ENCODE results near the gene BACE1.

The BACE1 gene

GRCh38 chr11:117305145-117305544, 10.9 kb downstream of the BACE1 start:
- no peak for DNase-seq

DNA sequence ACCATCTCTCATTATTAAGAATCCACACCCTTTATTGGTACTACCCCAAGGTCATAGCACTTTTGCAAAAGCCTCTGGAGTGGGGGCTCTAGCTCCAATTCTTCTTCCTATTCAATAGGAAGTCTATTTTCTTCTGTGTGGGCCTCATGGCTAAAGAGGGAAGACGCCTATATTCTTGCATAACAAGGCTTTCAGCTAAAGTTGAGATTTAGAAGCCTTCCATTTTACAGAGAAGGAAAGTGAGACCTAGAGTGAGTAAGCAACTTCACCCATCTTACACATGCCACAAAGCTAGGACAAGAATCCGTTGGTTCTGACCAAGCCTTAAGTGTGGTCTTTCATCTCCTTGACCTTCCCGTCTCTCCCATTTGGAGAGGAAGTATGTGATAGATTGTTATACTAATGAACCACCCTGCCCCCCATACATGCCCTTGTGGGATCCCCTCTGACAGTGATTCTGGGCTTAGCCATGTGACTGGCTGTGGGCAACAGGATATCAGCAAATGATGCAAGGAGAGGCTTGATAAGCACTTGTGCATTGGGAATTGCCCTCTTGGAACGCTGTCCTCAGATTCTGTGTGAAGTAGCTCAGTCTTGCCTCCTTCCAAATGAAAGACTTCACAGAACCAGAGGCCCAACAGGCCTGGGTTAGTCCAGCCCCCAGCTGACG, 12.3 kb downstream of the BACE1 start:
- DNase-seq = no peak

DNA sequence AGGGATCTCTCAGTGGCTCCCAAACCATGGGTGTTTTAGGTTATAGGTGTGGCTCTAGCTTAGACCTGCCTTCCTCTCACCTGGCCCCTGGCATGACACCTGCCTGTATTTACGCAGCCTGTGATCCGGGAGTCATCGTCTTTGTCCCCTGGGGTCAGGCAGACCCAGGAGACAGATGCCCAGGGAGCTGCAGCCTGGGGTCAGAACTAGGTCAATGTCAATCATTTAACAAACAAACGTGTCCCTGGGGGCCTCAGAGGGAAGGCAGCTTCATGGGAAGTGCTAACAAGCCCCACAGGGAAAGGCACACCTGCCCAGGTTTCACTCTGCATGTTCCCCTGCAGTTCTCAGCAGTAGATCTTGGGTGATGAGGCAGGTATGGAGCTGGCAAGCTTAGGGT, 13.0 kb downstream of the BACE1 start:
- no peak for DNase-seq

DNA sequence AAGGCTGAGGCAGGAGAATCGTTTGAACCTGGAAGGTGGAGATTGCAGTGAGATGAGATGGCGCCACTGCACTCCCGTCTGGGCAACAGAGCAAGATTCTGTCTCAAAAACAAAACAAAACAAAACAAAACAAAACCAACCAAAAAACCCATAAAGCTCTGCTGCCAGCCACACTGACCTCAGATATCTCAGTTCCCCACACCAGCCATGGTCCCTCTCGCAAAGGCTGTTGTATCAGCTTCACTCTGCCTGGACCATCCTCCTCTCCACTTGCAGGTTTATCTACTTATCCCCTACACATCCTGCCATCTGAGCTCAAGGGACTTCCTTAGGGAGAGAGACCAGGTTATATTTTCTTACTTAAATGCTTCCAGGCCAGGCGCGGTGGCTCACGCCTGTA, 13.8 kb downstream of the BACE1 start:
- no peak for DNase-seq

- DNase-seq = no peak
Observed at GRCh38 chr11:117300773-117301172, 15.3 kb downstream of the BACE1 start.

DNA sequence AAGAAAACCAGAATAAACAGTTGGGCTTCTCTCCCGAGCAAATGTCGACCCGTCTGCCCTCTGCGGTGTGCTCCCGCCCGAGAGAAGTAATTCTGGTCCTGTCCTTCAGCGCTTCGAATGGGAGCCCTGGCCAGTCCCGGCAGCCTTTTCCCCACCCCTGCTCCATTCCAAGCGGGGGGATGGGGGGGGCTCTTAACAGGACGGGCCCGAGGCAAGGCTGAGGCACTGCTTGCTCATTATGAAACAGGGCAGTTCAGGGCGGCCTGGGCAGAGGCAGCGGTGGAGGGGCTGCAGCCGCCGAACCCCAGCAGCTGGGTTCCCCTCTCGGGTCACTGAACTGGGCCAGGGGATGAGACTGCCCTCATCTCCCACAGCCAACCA, 15.8 kb downstream of the BACE1 start:
- DNase-seq = no peak

- DNase-seq = no peak
Observed at GRCh38 chr11:117299351-117300282, 16.4 kb downstream of the BACE1 start.

- no peak for DNase-seq
Observed at GRCh38 chr11:117298195-117298594, 17.9 kb downstream of the BACE1 start.

- DNase-seq = no peak
Observed at GRCh38 chr11:117296881-117297280, 19.2 kb downstream of the BACE1 start.

- DNase-seq = no peak
Observed at GRCh38 chr11:117295438-117296137, 20.5 kb downstream of the BACE1 start.

DNA sequence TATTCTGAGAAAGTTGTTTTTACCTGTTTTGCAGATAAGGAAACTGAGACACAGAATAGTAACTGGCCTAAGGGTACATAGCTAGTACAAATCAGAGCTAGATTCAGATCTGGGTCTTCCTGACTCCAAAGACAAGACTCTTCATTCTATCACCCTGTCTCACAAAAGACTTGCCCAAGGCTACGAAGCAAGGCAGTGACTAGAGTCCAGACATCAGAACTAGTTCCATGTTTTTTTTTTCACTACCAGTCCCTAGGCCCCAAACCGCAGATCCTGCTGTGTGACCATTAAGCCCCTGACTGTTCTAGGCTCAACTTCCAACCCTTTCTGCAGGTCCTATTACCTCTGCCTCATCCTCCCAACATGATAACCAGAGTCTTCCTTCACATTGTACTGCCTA, 23.4 kb downstream of the BACE1 start:
- DNase-seq = no peak

DNA sequence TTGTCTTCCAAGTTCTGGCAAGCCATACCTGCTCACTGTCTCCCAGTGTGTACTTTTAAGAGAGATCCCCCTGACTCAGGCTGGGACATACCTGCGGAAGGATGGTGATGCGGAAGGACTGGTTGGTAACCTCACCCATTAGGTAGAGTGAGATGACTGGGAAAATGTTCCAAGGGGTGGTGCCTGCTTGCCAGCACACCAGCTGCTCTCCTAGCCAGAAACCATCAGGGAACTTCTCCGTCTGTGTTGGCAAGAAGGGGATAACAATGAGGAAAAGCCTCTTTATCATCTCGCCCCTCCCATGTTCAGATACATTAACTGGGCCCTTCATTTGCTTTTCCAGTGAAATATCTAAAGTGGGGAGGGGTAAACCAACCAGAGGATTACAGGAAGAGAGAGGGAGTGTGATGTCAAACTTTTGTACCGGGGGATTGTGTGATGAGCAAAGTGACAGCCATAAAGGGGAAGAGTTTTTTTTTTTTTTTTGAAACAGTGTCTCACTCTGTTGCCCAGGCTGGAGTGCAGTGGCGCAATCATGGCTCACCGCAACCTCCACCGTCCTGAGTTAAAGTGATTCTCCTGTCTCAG, 25.2 kb downstream of the BACE1 start, which contains the start of gene BACE1-AS:
TSS of gene BACE1-AS (plus strand) at position 538 of the 588 bp plus-strand sequence.
- DNase-seq = no peak

DNA sequence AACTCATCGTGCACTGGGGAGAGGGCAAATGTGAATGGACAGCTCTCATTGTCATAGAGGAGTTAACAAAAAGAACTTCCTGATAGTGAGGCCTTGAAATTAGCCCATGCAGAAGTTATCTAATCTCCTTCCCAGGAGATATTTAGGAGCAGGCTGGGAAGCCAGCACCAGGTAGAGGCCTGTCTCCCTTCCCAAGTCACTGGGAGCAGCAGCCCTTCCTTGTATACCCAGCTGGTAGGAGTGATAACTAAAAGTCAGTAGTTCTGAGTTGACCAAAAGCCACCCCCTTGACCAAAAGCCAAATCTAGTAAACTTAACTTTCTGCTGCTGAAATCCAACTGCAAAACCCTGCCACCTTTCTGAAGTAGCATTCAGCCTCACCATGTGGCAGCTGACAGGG, 26.3 kb downstream of the BACE1 start:
- no peak for DNase-seq

DNA sequence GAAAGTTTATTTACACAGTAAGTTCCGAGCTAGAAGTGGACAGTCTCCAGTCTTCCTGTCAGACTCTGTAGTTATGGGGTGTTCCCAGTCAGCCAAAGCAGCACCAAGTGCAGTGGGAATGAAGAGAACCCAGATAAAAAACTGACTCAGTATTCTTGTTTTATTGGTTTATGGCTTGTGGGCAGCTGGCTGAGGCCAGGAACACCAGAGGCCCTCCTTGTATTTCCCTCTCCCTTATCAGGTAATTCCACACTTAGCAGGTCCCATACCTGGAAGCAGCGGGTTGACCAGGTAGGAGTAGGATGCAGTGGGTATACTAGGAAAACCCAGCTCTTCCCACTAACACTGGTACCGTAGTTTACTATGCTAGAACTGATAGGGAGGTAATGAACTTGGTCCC, 28.4 kb downstream of the BACE1 start:
- no peak for DNase-seq

DNA sequence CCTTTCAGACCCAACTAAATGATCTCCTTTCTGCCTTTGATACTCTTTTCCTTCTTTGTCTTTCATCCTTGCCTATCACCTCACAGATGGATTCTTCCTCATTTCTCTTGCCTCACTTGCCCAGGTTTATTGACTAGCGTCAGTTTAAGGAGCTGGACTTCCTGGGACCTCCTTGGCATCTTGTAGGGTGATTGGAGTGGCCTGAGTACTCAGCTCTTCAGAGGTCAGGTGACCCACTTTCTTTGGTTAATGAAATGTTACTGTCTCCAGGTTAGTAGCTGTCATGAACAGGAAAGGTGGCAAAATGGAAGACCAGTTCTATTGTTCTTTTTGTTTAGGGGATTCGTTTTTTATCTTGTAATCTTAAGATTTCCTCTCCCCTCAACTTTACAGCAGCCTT, 29.5 kb downstream of the BACE1 start:
- DNase-seq = no peak

DNA sequence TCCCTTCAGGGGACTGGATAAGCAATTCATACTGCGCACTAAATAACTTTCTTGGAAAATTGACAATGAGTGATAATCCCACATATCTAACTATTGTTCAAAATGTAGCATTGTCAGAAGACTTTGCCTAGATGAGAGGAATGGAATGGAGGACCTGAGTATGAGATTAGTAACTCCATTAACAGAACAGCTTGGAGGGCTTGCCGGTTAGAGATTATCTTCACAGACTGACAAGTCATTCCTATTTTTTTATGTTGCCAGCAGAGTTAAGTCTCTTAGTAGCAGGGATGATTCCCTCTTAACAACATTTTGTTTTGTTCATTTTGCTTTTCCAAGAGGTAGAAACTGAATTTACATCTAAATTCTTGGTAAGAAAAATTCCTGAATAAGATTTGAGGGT, 32.0 kb downstream of the BACE1 start:
- DNase-seq = no peak

DNA sequence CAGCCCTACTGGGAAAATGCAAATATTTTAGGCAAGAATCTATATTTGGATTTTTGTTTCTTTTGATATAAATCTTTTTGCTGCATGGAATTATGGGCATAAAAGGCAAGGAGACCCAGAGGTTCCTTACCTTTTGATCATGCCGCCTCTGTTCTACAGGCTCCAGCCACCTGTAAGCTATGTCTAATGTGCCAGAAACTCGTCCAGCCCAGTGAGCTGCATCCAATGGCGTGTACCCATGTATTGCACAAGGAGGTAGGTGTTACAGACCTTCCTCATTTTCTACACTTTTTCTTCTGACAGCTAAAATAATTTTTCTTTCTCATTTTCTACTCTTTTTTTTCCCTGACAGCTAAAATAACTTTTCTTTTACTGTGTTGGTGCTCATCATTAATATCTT, 33.1 kb downstream of the BACE1 start:
- no peak for DNase-seq

DNA sequence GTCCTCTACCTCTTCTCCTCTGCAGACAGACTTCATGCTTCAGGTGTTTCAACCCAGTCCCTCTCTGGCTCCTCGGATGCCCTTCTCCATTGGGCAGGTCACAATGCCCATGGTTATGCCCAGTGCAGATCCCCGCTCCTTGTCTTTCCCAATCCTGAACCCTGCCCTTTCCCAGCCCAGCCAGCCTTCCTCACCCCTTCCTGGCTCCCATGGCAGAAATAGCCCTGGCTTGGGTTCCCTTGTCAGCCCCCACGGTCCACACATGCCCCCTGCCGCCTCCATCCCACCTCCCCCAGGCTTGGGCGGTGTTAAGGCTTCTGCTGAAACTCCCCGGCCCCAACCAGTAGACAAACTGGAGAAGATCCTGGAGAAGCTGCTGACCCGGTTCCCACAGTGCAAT, 34.2 kb downstream of the BACE1 start:
- no peak for DNase-seq

DNA sequence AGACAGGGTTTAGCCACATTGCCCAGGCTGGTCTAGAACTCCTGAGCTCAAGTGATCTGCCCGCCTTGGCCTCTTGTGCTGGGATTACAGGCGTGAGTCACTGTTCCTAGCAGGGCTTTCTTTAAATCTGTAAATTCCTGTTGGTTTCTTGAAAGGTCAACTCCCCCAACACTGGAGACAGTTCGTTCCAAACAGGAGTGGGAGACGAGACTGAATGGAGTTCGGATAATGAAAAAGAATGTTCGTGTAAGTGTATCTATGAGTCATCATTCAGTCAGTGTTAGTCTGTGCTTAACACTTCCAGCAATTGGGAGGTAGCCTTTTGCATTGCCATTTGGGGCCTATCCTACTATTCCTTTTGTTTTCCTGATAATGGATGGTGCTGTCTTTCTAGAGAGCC, 34.9 kb downstream of the BACE1 start:
- no peak for DNase-seq

- no peak for DNase-seq
Observed at GRCh38 chr11:117279711-117280376, 36.2 kb downstream of the BACE1 start.

DNA sequence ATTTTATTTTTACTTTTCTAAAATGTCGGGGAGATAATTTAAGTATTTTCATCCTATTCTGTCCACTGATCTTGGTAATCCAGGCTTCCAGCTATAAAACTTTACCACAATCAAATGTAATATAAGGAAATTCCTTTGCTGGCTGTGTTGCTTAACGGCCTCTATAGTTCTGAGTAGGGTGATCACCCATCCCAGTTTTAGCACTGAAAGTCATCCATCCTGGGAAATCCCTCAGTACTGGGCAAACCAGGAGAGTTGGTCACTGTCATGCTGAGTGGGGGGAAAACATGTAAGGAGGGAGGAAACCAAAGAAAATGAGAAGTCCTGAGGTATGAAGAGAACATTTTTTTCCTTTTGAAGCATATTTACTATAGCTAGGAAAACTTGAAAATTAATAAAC, 37.7 kb downstream of the BACE1 start:
- DNase-seq = no peak

- no peak for DNase-seq
Observed at GRCh38 chr11:117273550-117274289, 42.3 kb downstream of the BACE1 start.

Data from activated CD4-positive, CD25-positive, alpha-beta regulatory T cell (primary cell).